Fibroblast of lung (primary cell): ENCODE measurements around the gene ARFGAP2. TPM values are rescaled to one million over a fixed set of nuclear protein-coding genes. Genes with fewer than 3 reads are reported as not detected.
"Not testable (repeated sequence)": the region's sequence is repeated elsewhere in the genome, so short reads cannot be mapped to it uniquely, and the experiment has no call there.

Experiments
- DNase-seq, 2 donors: peaks; one replicate each; pipeline versions ENCODE4 v3.0.0 to v3.0.0-alpha.2; 2010; ENCODE audit warnings: low read depth in 2 of 2
- H2AFZ ChIP-seq: 2 replicates; pipeline ENCODE4 v1.5.1; 2012; ENCODE audit warnings: low read length, control low read depth, inconsistent platforms
- H3K27ac ChIP-seq: 2 replicates; pipeline ENCODE4 v1.5.1; 2011; ENCODE audit warnings: low read length, control low read depth; ENCODE audit not compliant: insufficient read depth
- H3K27me3 ChIP-seq: 2 replicates; pipeline ENCODE4 v1.5.1; 2011; ENCODE audit warnings: mild to moderate bottlenecking, low read length; ENCODE audit not compliant: control insufficient read depth, insufficient read depth
- H3K36me3 ChIP-seq: 2 replicates; pipeline ENCODE4 v1.5.1; 2011; ENCODE audit warnings: low read length; ENCODE audit not compliant: control insufficient read depth, insufficient read depth
- H3K4me1 ChIP-seq: 2 replicates; pipeline ENCODE4 v1.5.1; 2011; ENCODE audit warnings: low read length; ENCODE audit not compliant: control insufficient read depth, insufficient read depth; ENCODE audit errors: extremely low read depth
- H3K4me2 ChIP-seq: 2 replicates; pipeline ENCODE4 v1.5.1; 2011; ENCODE audit warnings: low read length, control low read depth; ENCODE audit not compliant: insufficient read depth; ENCODE audit errors: extremely low read depth
- H3K4me3 ChIP-seq, 4 experiments: fragments of 200-600 bp in 1 of 4; sonication (generic) in 1 of 4; replicated peaks in 1 of 4; 2 replicates each; pipeline ENCODE4 v1.5.1; 2011 to 2016; ENCODE audit warnings: low read length in 4 of 4, low read depth in 3 of 4, mild to moderate bottlenecking in 3 of 4, control low read depth in 2 of 4, inconsistent platforms in 1 of 4, mixed read lengths in 1 of 4; ENCODE audit not compliant: insufficient read depth in 1 of 4; ENCODE audit errors: control extremely low read depth in 1 of 4
- H3K79me2 ChIP-seq: 2 replicates; pipeline ENCODE4 v1.5.1; 2012; ENCODE audit warnings: mild to moderate bottlenecking, low read length, inconsistent platforms; ENCODE audit not compliant: control insufficient read depth, insufficient read depth
- H3K9ac ChIP-seq: 2 replicates; pipeline ENCODE4 v1.5.1; 2011; ENCODE audit warnings: mild to moderate bottlenecking, low read length, control low read depth; ENCODE audit not compliant: insufficient read depth
- H3K9me3 ChIP-seq: 2 replicates; pipeline ENCODE4 v1.5.1; 2012; ENCODE audit warnings: low read depth, low read length; ENCODE audit not compliant: control insufficient read depth, insufficient read depth
- H4K20me1 ChIP-seq: 2 replicates; pipeline ENCODE4 v1.5.1; 2011; ENCODE audit warnings: low read length; ENCODE audit not compliant: control insufficient read depth, insufficient read depth; ENCODE audit errors: extremely low read depth
- EZH2 ChIP-seq: IDR thresholded peaks from 2 replicates; pipeline ENCODE4 v1.5.1; 2012; ENCODE audit warnings: low read length, control low read depth, mild to moderate bottlenecking; ENCODE audit errors: missing control alignments
- polyA plus RNA-seq, 2 donors: library from polyadenylated mRNA; depleted of rRNA in 1 of 2; stranded (reverse) in 1 of 2; unstranded in 1 of 2; fragments of >200 nt; gene quantifications; 2 replicates each; pipeline ENCODE4 v1.2.1, GENCODE V29; 2011 to 2012; ENCODE audit warnings: missing spikeins in 1 of 2
- total RNA-seq: library from RNA; depleted of rRNA; stranded (reverse); fragments of >200 nt; gene quantifications from 2 replicates; pipeline ENCODE4 v1.2.1, GENCODE V29; 2014
- TF ChIP-seq, protein P1 (sequence below), 2 donors: IDR thresholded peaks in 1 of 2; conservative IDR thresholded peaks in 1 of 2; 1 replicate in 1 of 2; 2 replicates in 1 of 2; pipeline ENCODE4 v1.5.1; 2011 to 2012; ENCODE audit warnings: low read length in 2 of 2, control low read depth in 1 of 2, inconsistent platforms in 1 of 2, low read depth in 1 of 2, mild to moderate bottlenecking in 1 of 2

The ARFGAP2 gene
- total and polyA plus RNA-seq, 2 donors (not counting 1 experiment from before 2014, with no cell fraction given), result 50.1 to 80.4 TPM

- Histone ChIP-seq H2AFZ (no peak overlapping the region), H3K4me1 (peaks cover 12% of the 10 kb centered on the region), H3K9me3 (no peaks in the 10 kb centered on the region), H3K36me3 (no peaks in the 10 kb centered on the region), H4K20me1 (no peaks in the 10 kb centered on the region), H3K27ac (no peak overlapping the region), H3K9ac (no peak overlapping the region), H3K4me2 (no peak overlapping the region), H3K27me3 (peaks cover 2% of the 10 kb centered on the region), H3K4me3 (no peak overlapping the region), H3K79me2 (no peaks in the 10 kb centered on the region)
- TF ChIP-seq, protein P1, sequence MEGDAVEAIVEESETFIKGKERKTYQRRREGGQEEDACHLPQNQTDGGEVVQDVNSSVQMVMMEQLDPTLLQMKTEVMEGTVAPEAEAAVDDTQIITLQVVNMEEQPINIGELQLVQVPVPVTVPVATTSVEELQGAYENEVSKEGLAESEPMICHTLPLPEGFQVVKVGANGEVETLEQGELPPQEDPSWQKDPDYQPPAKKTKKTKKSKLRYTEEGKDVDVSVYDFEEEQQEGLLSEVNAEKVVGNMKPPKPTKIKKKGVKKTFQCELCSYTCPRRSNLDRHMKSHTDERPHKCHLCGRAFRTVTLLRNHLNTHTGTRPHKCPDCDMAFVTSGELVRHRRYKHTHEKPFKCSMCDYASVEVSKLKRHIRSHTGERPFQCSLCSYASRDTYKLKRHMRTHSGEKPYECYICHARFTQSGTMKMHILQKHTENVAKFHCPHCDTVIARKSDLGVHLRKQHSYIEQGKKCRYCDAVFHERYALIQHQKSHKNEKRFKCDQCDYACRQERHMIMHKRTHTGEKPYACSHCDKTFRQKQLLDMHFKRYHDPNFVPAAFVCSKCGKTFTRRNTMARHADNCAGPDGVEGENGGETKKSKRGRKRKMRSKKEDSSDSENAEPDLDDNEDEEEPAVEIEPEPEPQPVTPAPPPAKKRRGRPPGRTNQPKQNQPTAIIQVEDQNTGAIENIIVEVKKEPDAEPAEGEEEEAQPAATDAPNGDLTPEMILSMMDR (conservative IDR thresholded peaks at IDR 0.05 in 1 of 2, IDR thresholded peaks at IDR 0.05 in 1 of 2; ENCODE audit: low read depth in 1 of 2, low read length in 2 of 2), result no peak
- TF ChIP-seq EZH2, result no peak
- no peak for DNase-seq
Observed at GRCh38 chr11:47192111-47192510, 15.4 kb upstream of the ARFGAP2 start.

DNA sequence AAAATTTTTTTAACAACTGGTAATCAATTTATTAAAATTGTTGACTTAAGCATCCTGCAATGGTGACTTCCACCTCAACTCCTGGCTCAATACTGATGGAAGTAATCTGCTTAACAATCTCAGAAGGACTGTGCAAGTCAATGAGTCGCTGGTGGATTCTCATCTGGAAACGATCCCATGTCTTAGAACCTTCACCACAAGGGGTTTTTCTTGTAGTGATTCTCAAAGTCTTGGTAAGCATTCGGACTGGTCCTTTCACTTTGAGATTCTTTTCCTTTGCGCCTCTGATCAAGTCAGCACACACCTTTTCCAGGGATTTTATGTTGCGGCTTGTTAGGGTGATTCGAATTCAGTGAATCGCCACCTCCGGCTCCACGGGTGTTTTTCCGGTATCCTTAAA lies 14.5 kb upstream of the ARFGAP2 start:
- not testable (repeated sequence) for H3K4me2 ChIP-seq, DNase-seq, H3K4me3 ChIP-seq, H3K9me3 ChIP-seq, H3K27me3 ChIP-seq, H3K79me2 ChIP-seq, H3K27ac ChIP-seq, H3K36me3 ChIP-seq, H4K20me1 ChIP-seq, H3K9ac ChIP-seq, H2AFZ ChIP-seq
- H3K4me1 ChIP-seq, result peaks cover 13% of the 10 kb centered on the region

- Histone ChIP-seq H3K36me3 (no peaks in the 10 kb centered on the region), H3K9ac (no peak overlapping the region), H3K9me3 (no peaks in the 10 kb centered on the region), H3K79me2 (no peaks in the 10 kb centered on the region), H4K20me1 (no peaks in the 10 kb centered on the region), H3K27me3 (peaks cover 2% of the 10 kb centered on the region), H3K27ac (no peak overlapping the region), H3K4me3 (no peak overlapping the region), H3K4me1 (peaks cover 19% of the 10 kb centered on the region), H2AFZ (no peak overlapping the region), H3K4me2 (no peak overlapping the region)
- TF ChIP-seq, protein P1 (conservative IDR thresholded peaks at IDR 0.05 in 1 of 2, IDR thresholded peaks at IDR 0.05 in 1 of 2; ENCODE audit: low read depth in 1 of 2, low read length in 2 of 2), result no peak
- TF ChIP-seq EZH2, result no peak
- DNase-seq, result peak; percentile 54 to 89
Observed at GRCh38 chr11:47189100-47189834, 12.6 kb upstream of the ARFGAP2 start.
